GM12878 (cell line): ENCODE data around the gene MINAR2.

Source experiments
- CTCF ChIP-seq, 3 experiments: IDR thresholded peaks in 2 of 3; conservative IDR thresholded peaks in 1 of 3; 2 replicates each; pipeline ENCODE4 v1.5.1; 2011; ENCODE audit warnings: low read depth in 3 of 3, low read length in 3 of 3, mild to moderate bottlenecking in 3 of 3, control low read depth in 2 of 3, moderate library complexity in 2 of 3, inconsistent platforms in 1 of 3, mixed read lengths in 1 of 3; ENCODE audit not compliant: control insufficient read depth in 2 of 3, insufficient read depth in 1 of 3; ENCODE audit errors: extremely low read depth in 1 of 3
- EZH2 ChIP-seq: IDR thresholded peaks from 2 replicates; pipeline ENCODE4 v1.6.1; 2012; ENCODE audit warnings: low read depth, mild to moderate bottlenecking, control low read depth, inconsistent platforms, low read length, borderline replicate concordance; ENCODE audit not compliant: control insufficient read depth

DNA sequence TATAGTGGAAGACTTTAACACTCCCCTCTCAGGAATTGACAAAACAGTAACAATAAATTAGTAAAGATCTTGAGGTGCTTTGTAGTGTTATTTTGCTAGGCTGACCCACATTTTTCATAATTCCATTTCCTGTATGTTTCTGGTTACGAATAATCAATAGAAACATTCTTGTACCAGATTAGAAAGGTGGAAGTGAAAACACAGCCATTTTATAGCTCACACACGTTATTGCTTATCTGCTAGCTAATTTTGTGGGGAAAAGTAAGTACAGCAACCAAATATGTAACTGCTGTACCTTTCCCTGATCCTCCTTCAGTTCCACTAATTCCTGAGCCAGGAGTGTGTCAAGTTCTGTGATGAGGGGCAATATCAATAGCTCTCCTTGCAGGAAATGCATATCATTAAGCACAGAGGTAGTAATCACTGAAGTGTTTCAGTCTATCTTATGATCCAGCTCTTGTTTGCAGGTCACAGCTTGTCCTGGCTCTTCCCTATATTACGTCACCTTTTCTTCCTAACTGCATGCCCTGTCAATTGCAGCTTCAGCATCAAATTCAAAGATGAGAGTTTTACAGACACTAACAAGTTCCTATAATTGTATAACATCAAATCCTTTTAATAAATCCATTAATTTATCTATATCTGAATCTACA lies 59.4 kb downstream of the MINAR2 start:
- TF ChIP-seq CTCF (IDR thresholded peaks at IDR 0.05 in 2 of 3, conservative IDR thresholded peaks at IDR 0.05 in 1 of 3; ENCODE audit: control insufficient read depth in 2 of 3, extremely low read depth in 1 of 3, insufficient read depth in 1 of 3, low read depth in 3 of 3, low read length in 3 of 3), result no peak
- TF ChIP-seq EZH2, result no peak
